Measurements from ENCODE around the gene GSAP. TPM values are rescaled to one million over a fixed set of nuclear protein-coding genes. Genes with fewer than 3 reads are reported as not detected.
"Not testable (repeated sequence)": the region's sequence is repeated elsewhere in the genome, so short reads cannot be mapped to it uniquely, and the experiment has no call there.

GSAP gene, protein sequence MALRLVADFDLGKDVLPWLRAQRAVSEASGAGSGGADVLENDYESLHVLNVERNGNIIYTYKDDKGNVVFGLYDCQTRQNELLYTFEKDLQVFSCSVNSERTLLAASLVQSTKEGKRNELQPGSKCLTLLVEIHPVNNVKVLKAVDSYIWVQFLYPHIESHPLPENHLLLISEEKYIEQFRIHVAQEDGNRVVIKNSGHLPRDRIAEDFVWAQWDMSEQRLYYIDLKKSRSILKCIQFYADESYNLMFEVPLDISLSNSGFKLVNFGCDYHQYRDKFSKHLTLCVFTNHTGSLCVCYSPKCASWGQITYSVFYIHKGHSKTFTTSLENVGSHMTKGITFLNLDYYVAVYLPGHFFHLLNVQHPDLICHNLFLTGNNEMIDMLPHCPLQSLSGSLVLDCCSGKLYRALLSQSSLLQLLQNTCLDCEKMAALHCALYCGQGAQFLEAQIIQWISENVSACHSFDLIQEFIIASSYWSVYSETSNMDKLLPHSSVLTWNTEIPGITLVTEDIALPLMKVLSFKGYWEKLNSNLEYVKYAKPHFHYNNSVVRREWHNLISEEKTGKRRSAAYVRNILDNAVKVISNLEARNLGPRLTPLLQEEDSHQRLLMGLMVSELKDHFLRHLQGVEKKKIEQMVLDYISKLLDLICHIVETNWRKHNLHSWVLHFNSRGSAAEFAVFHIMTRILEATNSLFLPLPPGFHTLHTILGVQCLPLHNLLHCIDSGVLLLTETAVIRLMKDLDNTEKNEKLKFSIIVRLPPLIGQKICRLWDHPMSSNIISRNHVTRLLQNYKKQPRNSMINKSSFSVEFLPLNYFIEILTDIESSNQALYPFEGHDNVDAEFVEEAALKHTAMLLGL
- 10 to 100 TPM in 3 of 4 donors, 1 to 10 TPM in 1; 7.8 to 12.4 (median 11.0) TPM for polyA plus RNA-seq (ENCODE audit: insufficient read length in 4 of 4)

DNA sequence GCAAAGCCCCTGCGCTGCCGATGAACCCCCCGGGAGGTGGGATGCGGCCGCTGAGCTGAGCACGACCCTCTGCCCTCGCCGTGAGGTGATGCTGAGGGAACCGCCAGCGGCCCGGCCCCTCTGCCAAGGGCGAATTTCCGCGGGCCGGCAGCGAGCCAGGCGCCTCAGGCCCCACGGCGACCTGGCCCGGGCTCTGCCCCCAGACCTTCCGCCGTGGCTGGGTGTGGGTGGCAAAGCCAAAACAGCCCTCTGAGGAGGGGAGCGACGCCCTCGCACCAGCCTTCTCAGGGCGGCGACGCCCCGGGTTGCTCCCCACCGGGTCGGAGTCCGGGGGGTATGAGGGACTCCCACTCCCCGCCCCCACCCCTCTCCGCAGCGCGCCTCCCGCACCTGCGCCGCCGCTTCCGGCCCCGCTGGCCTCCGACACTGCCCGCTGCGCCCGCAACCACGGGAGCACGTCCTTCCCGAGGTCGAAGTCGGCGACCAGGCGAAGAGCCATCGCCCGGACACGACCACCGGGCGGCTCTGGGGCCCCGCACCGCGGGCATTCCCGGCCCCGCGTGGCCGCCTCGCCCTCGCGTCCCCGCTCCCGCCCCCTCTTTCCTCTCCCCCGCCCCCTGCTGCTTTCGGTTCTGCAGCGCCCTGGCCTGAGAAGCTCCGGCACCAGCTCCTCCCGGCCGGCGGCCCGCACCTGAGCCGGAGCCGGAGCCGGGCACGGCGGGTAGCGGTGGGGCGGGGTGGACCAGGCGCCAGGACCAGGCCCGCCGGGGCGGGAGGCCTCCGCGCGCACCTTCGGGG, at the start of gene GSAP:
Gene GSAP (minus strand): TSS at position 527 of the 798 bp plus-strand sequence. CDS start 28 bp downstream, at position 499.
- DNase-seq (ENCODE audit: low read depth in 4 of 4, low spot score in 3 of 4), result no peak

DNA sequence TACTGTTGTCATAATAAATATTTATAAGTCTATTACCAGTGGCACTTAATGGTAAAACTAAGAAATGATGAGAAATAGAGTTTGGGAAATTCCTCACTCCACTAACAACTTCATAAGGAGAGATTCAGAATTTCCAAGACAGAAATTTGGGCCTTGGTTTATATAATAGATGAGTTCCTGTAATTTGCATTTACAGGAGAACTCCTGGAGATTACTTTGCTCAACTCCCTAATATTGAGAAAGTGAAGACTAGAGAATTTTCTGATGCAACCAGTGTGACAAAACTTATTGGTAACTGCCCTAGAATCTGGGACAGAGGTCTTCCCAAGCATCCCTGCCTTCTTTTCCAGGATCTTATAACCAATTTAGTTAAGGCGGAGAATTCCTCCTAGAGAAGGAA, 49.1 kb upstream of the GSAP start:
- DNase-seq (ENCODE audit: low read depth in 4 of 4, low spot score in 3 of 4), result no peak

DNA sequence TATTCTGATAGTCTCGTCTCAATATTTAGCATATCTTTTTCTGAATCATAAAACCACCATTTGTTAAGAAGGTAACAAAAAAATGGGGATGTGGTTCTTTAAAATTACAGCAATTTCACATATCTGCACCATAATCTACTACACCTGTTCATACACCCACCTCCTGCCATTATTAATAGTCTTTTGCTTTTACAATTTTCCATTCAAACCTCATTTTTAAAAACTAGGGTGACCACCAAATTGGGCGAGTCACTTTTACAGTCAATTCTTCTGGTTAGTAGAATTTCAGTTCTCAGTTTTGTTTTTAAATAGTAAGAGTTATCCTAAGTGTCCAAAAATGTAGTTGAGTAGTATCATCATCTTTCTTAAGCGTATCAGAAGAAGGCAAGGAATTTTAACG, 48.4 kb upstream of the GSAP start:
- no peak for DNase-seq (ENCODE audit: low read depth in 4 of 4, low spot score in 3 of 4)

DNA sequence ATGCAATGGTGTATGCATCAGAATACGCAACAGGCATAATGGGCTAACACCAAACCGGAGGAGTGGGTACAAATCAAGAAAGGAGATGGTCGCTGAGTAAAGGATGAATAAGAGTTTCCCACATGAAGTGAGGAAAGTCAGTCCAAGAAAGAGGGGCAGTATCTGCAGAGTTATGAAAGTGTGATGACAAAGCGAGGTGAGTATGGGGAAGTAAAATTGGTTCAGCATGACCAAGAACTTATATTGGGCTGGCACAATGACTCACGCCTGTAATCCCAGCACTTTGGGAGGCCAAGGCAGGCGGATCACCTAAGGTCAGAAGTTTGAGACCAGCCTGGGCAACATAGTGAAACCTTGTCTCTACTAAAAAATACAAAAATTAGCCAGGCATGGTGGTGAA, 47.5 kb upstream of the GSAP start:
- not testable (repeated sequence) for DNase-seq (ENCODE audit: low read depth in 4 of 4, low spot score in 3 of 4)

DNA sequence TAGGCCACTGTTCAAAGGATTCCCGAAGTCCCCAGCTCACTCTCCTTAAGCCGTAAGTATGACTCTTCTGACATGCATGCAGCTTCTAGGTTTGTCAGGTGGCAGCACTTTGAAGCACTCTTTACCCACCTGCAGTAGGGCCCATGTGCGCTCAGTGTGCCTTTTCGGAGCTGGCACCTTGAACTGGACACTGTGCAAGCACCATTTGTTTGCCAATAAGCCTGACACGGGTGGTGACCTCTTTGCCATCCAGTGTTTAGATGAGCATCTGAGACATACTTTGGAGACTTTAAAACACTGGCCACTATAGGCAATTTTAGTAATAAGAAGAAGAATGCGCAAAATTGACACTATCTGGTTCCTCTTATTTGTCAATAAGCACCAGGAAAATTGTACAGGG, 45.7 kb upstream of the GSAP start:
- DNase-seq (ENCODE audit: low read depth in 4 of 4, low spot score in 3 of 4), result no peak

DNA sequence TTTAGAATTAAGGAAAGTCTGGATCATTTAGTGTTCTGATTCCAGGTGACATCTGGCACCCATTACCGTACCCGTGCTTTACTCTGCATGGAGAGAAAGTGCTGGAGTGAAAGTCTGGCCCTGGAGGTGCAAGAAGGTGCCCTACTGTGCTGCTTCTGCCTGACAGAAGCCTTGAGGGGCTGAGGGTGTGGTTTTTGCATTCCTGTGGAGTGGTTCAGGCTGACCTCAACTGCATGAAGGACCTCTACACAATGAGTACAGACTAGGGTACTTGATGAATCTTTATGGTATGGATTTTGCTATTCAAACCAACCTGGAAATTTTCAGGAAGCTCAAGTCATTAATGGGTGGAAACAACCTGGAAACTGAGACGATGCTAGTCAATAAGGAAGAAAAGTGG, 45.1 kb upstream of the GSAP start:
- DNase-seq (ENCODE audit: low read depth in 4 of 4, low spot score in 3 of 4), result no peak

DNA sequence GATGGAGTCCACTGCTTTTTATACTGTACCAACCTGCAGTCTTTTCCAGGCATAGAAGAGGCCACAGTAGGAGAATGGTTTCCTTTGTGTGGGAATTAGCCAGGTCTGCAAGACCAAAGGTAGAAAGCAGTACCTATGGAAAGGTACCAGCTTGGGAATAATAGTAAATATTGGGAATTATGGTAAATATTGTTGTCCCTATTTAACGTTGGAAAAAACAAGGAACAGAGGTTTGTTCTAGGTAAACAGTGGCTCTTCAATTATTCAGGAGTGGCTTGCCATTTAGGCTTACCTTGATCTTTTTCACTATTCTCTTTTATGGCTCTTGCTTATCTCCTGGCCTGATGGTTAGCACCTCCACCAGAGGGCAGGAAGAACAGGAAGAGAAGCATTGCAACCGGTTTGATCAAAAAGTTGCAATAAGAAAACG, 43.9 kb upstream of the GSAP start:
- no peak for DNase-seq (ENCODE audit: low read depth in 4 of 4, low spot score in 3 of 4)

DNA sequence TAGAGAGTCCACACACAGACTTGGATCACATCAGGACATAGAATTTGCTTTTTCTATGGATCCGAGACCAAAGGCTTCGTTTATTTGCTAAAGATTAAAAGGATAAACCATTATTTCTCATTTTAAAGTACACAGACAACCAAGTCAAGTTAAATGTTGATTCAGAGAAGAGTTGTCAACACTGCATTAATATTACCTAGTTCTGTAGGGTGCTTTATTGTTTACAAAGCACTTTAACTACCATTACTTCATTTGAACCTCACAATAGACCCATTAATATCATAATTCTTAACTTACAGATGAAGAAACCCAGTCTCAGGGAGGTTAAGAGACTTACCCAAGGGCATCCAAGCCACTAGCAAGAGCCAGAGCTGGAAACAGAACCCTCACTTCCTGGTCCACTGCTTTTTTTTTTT, 43.2 kb upstream of the GSAP start:
- DNase-seq (ENCODE audit: low read depth in 4 of 4, low spot score in 3 of 4), result no peak

DNA sequence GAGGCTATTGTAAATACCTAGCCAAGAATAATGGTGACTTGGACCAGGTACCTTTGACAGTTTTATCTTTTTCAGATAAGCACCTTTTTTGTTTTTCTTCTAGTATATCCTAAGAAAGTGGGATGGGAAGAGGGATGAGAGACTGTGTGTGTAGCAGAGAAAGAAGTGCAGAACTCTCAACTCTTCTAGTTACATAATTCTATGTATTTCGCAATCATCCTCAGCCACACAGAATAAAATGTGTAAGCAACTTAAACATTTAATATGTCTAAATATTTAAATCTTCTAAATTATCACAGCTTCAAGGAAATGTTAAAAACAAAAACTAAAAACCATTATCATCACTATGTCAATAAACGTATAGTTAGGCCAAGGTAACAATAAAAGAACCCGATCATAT, 42.6 kb upstream of the GSAP start:
- DNase-seq (ENCODE audit: low read depth in 4 of 4, low spot score in 3 of 4), result no peak

DNA sequence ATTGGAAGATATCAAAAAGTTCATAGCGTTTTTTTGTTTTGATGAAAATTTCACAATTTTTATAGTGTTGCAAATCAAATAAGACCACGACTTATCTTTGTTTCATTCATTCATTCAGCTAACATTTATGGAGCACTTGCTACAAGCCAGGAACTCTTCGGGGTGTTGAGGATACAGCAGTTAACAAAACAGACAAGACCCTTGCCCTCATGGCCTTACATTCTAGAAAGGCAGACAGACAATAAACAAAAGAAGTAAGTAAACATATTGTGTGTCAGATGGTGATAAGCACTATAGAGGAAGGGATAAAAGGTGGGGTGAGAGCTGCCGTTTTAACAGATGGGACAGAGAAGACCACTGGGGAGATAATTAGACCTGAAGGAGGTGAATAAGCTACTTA, 41.6 kb upstream of the GSAP start:
- no peak for DNase-seq (ENCODE audit: low read depth in 4 of 4, low spot score in 3 of 4)

DNA sequence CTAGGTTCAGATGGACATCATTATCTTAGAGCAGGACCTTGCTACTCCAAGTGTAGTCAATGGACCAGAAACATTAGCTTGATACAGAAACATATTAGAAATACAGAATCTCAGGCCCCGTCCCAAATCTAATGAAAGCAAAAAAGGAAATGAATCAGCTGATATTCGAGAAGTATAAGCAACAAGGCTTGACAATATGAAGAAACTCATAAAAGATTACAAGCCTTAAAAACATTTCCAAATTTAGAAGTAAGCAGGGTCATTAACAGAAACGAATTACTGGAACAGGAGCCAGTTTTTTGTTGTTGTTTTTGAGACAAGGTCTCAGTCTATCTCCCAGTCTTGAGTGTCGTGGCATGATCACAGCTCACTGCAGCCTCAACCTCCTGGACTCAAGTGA, 40.5 kb upstream of the GSAP start:
- DNase-seq (ENCODE audit: low read depth in 4 of 4, low spot score in 3 of 4), result no peak

DNA sequence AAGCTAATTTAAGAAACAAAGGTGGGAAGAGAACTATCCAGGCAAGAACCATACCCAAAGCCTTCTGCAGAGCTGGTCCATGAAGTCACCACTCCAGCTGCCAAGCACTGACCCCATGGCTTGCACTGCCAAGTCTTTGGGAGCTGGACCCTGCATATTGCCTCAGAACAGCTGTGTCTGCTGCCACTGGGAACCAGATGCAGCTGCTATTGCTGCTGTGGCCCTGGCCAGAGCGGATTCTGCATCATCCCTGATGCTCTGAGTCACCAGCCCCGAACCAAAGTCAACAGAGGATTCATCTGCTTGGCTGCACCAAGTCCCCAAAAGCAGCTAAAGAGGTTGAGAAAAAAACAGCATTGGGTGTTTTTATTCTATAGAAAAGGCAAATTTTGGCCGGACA, 39.2 kb upstream of the GSAP start:
- no peak for DNase-seq (ENCODE audit: low read depth in 4 of 4, low spot score in 3 of 4)

DNA sequence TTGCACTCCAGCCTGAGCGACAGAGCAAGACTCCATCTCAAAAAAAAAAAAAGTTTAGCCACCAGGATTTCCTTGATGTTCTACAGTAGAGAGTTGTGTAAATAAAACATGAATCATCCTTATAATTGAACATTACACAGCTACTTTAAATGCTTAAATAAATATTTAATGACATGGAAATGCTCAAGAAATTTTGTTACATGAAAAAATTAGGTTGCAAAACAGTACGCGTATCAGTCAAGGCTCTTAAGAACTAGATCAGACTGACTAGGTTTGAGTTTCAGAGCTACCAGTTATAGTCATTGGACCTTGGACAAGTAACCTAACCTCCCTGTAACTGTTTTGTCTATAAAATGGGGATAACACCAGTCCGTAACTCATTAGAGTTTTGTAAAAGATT, 38.7 kb upstream of the GSAP start:
- DNase-seq (ENCODE audit: low read depth in 4 of 4, low spot score in 3 of 4), result no peak

DNA sequence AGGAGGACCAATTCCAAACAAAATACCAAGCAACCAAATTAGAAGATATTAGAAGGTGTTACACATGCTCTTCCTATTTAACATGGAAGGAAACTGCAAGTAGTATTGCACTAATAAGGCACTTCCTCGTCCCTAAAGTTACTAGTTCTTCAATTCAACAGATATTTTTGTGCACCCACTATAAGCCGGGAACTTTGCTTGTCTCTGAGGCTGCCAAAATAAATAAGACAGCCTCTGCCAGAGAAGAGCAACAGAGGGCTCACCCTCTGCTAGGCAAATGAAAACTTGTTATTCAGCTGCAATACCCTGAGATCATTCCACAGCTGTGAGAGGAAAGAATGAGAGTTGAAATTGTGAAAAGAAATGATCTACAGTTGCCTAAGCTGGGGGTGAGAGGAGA, 37.4 kb upstream of the GSAP start:
- DNase-seq (ENCODE audit: low read depth in 4 of 4, low spot score in 3 of 4), result no peak

DNA sequence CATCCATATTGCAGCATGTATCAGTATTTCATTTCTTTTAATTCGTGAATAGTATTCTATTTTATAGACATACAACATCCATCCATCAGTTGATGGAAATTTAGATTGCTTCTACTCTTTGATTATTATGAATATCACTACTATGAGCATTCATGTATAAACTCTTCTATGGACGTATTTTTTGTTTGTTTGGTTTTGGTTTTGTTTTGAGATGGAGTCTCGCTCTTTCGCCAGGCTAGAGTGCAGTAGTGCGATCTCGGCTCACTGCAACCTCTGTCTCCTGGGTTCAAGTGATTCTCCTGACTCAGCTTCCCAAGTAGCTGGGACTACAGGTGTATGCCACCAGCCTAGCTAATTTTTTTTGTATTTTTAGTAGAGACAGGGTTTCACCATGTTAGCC, 35.8 kb upstream of the GSAP start:
- not testable (repeated sequence) for DNase-seq (ENCODE audit: low read depth in 4 of 4, low spot score in 3 of 4)

DNA sequence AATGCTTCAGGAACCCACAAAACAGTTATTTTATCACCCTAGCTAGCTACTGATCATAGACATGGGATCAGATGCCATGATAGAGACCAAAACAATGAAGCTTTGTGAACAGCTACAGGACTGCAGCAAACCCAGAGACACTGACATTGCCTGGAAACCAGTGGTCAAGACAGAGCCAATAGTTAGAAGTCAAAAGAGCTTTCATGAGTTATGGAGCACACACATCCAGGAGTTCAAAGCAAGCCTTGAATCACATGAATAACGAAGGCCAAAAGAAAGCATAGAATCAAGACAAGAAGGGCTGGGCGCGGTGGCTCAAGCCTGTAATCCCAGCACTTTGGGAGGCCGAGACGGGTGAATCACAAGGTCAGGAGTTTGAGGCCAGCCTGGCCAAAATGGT, 34.5 kb upstream of the GSAP start:
- DNase-seq (ENCODE audit: low read depth in 4 of 4, low spot score in 3 of 4), result no peak

DNA sequence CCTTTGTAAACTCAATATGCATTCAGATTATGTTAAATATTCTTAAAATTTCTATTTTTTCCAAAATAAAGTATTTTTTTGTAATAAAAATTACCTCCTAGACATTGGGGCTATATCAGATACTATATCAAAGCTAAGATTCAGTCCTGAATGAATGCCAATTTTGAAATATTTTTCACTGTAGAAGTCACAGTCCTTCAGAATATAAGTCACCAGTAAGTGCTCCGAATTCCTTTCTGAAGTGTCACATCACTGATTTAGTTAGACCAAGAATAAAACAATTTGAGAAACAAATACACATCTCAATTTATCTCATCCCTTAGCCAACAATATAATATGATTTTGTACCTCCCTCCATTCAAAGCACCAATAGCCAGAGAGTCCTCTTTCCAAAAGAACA, 33.9 kb upstream of the GSAP start:
- no peak for DNase-seq (ENCODE audit: low read depth in 4 of 4, low spot score in 3 of 4)

DNA sequence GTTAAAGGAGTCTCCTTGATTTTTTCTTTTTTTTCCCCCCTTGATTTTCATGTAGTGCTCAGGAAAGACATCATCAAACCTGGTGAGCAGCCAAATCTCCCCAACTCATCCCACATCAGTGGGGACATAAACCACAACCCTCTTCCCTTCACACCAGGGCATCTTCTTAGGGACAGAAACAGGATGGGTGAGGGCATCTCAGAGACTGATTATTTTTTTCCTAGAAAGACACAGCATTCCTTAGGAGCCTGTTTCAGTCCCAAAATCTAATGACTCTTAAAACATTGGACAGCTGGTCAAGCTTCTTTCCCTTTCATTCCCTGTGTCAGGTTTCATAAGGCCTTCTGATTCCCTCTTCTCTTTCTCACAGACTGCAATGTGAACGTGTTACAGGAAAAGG, 31.5 kb upstream of the GSAP start:
- DNase-seq (ENCODE audit: low read depth in 4 of 4, low spot score in 3 of 4), result no peak

DNA sequence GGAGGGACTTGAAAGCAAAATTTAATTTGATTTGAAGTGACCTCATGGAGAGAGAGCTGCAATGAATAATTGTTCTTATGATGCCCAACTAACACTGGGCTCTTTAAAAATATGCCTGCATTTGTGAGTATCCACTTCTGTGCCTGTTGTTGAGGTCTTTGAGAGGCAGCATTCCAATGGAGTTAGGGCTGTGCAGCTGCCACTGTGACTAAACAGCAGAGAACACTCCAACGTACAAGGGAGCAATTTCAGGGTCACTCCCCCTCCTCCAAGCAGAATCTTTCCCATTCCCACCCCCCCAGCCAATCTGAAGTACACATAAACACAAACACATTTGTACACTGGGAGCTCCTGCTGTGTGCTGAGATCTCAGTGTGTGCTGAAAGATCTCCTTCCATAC, 28.0 kb upstream of the GSAP start:
- no peak for DNase-seq (ENCODE audit: low read depth in 4 of 4, low spot score in 3 of 4)

DNA sequence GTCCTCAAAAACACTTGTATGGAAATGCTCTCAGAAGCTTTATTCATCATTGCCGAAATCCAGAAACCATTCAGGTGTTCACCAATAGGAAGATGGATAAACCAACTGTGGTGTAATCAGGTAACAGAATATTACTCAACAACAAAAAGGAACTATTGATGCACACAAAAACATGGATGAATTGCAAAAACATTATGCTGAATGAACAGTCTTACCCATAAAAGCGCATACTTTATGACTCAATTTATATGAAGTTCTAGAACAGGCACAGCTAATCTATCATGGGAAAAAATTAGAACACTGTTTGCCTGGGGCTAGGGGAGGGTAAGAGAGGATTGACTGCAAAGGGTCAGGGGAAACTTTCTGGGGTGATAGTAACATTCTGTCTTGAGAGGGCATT, 26.9 kb upstream of the GSAP start:
- no peak for DNase-seq (ENCODE audit: low read depth in 4 of 4, low spot score in 3 of 4)

DNA sequence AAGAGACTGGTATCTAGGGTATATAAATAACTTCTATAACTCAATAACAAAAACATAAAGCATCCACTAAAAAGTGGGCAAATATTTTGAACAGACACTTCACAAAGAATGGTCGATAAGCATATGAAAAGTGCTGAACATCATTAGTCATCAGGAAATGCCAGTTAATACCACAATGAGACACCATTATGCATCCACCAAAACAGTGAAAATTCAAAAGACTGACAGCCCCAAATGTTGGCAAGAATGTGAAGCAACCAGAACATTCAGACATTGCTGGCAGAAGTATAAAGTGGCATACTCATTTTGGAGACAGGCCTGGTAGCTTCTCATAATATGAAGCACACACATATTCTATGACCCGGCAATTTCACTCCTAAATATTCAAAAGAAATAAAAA, 26.5 kb upstream of the GSAP start:
- DNase-seq (ENCODE audit: low read depth in 4 of 4, low spot score in 3 of 4), result no peak

Data from right renal pelvis (tissue), 4 donors.